SIG-M5 treated with dmso at 0.1 percent for 504 hours (cell line): ENCODE results near the gene IFITM2.

Source experiments
- DNase-seq: peaks from one replicate; lab custom pipeline; 2025; ENCODE audit not compliant: unreplicated experiment; lab: John Stamatoyannopoulos, UW

IFITM2 gene

DNA sequence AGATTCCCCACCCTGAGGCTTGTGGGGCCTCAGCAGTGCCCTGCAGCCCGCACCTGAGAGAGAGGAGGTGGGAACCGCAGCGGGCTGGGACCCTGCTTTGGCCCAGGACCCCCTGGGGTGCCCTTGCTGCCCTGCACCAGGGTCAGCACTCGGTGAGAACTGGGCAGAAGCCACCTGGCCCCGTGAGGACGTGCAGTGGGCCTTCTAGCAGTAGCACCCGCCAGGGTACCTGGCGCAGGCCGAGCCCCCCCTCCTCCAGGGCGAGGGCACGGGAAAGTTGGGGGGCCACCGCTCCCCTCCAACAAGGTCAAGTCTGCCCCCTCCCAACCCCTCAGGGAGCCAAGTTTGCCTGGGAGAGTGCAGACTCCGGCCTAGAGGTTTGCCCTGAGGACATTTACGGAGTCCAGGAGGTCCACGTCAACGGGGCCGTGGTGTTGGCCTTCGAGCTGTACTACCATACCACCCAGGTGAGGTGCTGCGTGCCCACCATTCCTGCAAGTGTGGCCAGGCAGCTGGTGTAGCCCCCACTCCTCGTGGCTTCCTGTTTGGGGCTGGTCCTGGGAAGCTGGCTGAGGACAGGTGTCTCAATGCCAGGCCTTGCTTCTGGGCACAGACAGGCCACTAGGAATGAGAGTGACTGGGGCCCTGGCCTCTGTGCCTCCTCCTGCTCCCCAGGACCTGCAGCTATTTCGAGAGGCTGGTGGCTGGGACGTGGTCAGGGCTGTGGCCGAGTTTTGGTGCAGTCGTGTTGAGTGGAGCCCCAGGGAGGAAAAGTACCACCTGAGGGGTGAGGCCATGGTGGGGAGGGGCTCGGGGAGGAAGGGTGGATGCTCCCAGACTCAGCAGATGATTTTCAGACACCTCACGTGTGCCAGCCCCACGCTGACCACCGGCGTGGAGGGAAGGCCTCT lies 15.2 kb upstream of the IFITM2 start:
- DNase-seq = no peak

DNA sequence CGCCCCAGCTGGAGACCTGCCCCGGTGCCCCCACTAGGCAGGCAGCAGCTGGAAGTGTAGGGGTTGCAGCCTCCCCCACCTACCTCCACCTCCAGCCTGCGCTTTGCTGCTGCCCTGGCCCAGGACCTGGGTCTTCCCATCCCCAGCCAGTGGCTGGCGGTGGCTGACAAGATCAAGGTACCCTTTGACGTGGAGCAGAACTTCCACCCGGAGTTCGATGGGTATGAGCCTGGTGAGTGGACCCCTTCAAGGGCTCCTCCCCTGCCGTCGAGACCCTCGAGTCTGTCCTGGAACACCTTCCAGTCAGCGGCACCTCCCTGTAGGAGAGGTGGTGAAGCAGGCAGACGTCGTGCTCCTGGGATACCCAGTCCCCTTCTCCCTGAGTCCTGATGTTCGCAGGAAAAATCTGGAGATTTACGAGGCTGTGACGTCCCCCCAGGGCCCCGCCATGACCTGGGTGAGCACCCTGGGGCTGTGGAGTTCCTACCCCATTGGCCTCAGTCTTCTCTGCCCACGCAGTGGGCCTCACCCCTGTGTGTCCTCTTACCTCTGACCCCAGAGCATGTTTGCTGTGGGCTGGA lies 14.3 kb upstream of the IFITM2 start:
- DNase-seq = no peak

DNA sequence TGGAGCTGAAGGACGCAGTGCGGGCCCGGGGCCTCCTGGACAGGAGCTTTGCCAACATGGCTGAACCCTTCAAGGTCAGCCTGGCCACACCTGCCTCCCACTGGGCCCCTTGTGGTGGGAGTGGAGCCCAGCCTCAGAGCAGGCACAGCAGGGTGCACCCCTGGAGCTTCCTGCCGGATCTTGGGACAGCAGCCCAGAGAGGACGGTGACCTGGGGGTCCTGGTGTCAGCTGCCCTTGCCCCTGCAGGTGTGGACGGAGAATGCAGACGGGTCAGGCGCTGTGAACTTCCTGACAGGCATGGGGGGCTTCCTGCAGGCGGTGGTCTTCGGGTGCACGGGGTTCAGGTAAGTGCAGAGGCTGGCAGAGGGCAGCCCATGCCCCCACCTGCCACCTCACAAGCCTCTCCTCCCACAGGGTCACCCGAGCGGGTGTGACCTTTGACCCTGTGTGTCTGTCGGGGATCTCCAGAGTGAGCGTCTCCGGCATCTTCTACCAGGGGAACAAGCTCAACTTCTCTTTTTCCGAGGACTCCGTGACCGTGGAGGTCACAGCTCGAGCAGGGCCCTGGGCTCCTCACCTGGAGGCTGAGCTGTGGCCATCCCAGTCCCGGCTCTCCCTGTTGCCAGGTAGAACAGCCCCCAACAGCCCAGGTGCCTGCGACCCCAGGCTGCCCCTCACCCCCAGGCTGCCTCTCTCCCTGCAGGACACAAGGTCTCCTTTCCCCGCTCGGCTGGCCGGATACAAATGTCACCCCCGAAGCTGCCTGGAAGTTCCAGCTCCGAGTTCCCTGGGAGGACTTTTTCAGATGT lies 13.6 kb upstream of the IFITM2 start:
- DNase-seq = no peak

DNA sequence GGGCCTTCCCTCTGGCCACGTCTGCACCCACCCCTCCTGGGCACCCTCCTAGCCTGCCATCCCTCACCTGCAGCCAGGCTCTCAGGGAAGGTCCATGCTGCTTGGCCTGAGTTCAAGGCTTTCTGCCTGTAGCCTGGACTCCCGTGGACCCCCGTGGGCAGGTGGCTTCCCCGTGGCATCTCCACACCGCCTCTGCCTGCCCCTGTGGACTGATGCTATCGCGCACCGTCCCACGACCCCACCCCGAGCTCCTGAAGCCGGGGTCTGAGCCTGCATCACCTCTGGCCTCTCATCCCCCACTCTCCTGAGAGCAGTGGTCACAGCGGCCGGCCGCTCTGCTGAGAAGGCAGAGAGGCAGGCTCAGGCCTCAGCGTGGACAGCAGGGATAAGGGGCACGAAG lies 12.8 kb upstream of the IFITM2 start:
- no peak for DNase-seq

DNA sequence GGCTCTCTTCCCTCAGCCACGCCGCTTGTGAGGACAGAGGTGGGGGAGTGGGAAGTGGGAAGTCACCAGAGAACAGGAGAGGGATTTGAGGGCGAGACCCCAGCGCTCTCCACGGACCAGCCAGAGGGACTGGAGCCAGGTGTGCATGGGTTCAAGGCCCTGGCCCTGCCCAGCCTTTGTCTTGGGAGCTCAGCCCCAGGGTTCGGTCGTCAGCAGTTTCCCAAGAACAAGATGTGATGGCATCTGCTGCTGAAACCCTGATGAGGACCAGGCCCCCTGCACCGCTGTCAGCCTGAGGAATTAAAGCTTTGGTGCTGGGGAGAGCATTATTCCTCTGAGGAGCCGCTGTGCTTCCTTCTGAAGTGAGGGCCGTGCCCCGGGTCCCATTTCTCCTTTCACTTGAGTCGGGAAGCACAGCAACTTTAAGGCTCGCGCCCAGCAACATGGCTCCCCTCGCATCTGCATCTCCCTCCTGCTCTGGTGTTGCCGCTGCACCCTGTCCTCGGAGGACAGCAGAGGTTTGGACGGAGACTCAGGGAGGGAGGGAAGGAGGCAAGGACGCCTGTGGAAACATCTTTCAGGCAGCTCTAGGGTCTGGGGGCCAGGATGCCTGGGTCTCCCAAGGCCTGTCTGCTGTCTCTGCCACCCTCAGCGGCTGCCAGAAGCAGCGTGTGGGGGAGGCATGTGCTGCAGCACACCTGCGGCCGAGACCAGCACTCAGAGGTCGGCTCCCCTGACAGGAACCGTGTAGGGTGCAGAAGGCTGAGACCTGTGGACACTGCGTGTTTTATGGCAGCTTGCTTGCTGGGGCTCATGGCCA lies 12.1 kb upstream of the IFITM2 start:
- no peak for DNase-seq

DNA sequence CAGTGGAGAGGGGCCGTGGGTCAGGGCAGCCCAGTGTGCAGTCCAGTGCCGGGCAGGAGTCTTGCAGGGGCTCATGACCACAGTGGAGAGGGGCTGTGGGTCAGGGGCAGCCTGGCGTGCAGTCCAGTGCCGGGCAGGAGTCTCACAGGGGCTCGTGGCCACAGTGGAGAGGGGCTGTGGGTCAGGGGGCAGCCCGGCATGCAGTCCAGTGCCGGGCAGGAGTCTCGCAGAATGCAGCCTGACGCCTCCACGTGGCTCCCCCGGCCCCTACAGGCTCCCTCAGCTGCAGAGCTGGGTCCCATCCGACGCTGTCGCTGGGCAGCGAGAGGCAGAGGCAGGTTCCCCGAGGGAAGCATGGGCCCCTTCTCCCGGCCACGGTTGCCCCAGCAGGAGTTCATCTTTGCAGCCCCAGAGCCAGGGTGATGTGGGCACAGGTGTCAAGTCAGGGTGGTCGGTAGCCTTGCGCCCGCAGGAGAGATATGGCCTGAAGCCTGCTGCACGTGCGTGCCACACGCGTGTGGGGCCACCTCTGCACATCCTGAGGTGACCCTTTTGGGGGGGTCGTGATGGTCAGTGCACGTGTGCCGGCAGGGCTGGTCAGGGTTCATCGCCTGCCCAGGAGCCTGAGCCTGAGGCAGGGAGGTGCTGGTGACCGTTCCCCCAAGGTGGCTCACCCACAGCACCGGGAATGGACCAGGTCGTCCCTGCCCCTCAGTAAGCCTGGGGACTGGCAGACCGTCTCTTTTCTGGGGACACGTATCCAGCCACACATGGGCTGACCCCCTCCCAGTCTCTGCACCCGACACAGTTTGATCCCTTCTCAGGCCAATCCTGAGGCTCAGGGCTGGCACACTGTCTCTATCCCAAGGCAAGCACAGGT lies 11.2 kb upstream of the IFITM2 start:
- no peak for DNase-seq

DNA sequence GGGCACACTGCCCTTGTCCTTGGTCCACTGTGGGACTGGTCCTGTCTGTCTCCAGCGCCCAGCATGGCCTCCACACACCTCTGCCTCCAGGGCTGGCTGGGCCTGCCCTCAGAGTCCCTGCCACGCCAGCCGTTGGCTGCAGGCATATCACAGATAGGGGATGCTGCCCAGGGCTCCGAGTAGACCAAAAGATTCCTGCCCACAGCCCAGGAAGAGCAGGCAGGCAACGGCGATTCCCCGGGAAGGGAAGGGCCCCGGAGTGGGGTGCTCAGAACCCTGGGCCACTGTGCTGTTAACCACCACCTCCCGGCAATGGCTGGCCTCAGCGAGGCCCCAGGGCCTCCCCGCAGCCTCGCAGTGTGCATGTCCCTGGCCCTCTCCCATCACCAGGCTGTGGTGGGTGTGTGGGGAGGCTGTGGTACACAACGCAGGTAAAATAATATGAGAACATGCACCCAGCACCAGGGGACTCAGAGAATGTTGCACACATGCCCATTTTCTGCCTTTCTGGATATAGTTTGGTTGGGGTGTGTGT lies 10.5 kb upstream of the IFITM2 start:
- no peak for DNase-seq

DNA sequence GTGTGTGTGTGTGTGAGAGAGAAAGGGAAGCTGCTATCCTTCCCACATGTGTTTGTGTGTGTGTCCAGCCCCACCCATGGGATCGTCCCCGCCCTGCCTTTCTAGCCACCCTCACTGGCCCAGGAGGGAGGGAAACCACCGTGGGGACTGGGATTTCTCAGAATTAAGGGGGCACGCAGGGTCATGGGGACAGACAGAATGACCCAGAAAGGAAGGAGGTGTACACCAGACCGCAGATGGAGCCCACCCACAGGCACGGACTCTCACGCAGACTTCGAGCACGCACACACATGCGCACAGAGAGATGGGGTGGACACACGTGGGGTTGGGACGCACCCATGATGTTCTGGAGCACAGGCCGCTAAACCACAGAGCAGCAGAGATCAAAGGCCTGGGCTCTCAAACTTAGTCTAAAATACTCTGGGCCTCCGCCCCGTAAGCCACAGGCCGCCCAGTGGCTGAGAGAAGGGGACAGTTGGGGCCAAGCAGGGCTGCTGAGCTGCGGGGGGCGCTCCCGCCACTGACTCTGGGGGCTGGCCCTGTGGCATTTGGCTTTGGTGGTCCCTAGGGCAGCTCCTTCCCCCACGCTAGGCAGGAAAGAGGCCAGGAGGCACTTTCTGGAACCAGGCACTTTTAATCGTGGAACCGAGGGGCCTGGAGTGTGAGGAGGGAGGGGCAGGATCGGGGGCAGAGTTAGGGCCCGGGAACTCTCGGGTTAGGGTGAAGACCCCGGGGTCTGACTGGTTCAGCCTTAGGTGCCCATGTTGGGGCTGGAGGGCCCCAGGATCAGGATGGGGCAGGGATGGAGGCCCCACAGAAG lies 9.8 kb upstream of the IFITM2 start:
- DNase-seq = no peak

DNA sequence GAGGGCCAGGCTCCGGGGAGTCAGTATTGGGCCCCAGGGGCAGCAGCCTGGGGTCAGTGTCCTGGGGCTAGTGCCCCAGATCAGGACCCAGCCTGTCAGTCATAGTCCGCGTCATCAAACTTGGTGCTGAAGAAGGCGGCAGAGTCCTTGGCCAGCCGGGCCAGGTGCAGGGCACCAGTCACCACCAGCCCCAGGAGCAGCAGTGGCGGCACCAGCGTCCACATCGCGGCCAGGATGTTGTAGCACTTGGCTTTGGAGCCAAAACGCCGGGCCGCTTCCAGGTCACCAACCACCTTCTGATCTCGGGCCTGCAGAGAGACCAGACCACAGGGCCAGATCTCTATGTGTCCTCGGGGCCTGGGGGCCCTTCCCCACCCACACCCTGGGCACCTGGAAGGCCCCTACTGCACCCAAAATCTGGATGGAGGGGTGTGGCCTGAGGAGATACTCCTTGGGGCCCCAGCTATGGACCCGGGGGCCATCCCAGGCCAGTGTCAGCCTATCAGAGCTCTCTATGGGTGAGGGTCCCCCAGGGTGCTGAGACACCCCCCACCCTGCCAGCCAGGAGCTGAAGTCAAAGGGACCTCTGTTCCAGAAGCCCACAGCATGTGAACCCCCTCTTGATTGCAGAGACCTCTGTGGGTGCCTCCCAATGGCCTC lies 9.1 kb upstream of the IFITM2 start:
- no peak for DNase-seq

DNA sequence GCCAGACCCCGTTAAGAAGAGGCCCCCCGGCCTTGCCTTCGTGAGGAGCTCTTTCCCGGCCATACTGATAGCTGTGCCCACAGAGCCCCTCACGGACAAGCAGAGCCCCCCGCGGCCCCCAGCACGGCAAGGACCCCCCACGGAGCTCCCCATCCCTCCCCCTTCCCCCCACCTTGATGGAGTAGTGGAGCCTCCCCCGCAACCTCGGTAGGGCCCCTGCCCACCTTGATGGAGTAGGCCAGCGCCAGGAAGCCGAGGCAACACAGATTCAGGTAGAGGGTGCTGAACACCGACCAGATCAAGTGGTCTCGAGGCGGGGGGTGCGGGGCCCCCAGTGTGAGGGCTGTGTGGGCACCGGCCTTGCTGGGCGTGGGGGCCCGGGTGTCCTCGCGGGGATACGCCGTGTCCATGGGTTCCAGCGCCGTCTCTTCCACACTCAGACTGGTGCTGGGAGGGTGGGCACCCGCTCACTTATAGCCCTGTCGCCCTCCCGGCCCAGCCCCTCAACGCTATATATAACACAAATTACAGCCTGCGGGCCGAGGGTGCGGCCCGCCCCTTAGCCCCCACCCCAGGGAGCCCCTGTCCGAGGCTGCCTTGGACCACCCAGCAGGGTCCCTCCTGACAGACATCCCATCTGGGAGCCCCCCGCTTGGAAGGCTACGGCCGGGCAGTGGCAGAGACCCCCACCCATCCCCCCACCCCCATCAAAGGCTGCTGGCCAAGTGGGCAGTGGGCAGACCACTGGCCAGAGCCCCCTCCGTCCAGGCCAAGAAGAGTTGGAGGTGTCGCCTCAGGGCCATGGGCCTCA lies 8.3 kb upstream of the IFITM2 start, which contains the start of gene IFITM5:
IFITM5 (minus strand) TSS at position 446 of the 811 bp plus-strand sequence; CDS start at position 410, 36 bp downstream.
- DNase-seq = no peak

DNA sequence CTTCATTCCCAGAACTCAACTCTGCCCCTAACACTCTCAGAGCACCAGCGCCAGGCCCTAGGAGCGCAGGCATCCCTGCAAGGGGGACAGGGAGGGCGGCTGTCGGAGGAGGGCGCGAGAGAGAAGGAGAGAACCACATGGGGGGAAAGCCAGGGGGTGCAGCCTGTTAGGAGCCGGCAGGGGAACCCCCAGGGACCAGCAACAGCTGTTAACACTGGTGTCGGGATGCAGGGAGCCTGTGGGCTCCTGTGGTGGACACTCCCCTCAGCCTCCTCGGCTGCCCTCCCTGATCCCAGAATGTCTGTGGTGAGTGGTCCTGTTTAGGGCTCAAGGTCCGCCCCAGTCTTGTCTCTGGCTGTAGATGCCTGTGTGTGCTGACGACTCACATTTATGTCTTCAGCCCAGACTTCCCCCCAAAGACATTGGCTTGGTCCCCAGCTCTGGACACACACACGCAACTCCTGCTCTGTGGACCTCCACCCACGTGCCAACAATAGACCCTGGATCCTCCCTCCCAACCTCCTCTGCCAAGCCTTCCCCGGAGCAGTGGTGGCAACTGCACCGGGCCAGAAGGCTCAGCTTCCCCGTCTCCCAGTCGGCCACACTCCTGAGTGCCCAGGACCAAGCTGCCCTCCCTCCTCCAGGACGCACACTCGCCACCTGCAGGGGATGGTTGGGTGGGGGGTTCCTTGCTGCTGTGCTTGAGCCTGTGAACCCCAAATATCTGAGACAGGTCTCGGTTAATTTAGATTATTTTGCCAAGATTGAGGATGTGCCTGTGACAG lies 7.5 kb upstream of the IFITM2 start:
- no peak for DNase-seq

DNA sequence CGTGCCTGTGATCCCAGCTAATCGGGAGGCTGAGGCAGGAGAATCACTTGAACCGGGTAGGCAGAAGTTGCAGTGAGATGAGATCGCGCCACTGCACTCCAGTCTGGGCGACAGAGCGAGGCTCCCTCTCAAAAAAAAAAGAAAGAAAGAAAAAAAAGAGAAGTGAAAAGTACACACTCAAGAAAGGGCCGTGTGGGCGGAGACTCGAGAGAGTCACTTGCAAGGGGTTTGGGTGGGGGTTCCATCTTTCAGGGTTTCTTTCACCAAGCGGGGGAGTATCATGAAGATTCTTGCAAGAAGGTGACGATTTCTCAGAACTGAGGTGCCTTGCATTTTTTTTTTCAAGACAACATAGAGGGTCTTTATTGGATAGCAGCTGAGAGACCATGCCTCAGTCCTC lies 4.3 kb upstream of the IFITM2 start:
- no peak for DNase-seq

DNA sequence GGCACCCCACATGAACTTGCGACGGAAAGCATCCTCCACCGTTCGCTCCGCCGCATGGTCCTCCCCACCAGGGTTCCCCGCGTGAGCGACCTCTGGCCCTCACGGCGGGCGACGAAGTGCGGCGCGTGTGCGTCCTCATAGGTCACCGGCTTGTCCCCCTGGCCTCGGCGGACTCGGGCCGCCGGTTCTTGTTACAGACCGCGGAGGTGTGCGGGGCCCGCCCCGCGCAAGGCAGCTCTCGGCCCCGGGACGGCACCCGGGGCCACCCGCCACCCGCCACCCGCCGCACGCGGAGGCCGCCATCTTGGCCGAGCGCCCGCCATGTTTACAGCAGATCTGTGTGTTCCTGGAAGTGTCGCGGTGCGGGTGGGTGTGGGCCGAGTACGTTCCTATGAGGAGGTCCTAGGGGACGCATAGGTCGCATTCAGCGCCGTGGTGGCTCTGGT lies 3.5 kb upstream of the IFITM2 start:
- DNase-seq = no peak

DNA sequence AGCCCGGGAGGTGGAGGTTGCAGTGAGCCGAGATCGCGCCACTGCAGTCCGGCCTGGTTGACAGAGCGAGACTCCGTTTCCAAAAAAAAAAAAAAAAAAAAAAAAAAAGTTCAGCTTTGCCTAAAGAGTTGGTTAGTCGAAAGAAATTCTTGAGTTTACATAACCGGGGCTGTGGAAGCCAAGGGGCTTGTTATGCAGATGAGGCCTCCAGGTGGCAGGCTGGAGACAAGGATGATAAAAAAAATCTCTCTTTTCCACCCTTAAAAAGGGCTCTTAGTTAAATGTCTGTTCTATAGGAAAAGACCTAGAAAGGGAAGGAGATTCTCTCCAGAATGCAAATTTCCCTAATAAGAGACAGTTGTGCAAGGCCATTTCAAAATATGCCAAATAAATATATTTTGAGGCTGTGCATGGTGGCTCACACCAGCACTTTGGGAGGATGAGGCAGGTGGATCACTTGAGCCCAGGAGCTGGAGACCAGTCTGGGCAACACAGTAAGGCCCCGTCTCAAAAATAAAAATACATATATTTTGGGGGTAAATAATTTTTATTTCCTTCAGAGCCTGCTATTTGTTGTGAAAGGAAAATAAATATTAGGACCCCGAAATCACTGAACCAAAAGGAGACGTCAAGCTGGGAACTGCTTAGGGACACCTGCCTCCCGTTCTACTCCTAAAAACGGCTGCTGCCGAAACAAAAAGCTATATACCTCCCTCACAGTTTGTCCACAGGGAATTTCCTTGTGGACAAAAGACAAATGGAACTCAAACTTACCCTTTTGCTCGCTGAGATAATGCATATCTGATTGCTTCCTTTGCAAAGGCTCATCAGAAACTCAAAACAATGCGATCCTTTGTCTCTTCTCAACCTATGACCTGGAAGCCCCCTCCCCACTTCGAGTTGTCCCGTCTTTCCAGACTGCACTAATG lies 2.4 kb upstream of the IFITM2 start:
- DNase-seq = peak; percentile 39

DNA sequence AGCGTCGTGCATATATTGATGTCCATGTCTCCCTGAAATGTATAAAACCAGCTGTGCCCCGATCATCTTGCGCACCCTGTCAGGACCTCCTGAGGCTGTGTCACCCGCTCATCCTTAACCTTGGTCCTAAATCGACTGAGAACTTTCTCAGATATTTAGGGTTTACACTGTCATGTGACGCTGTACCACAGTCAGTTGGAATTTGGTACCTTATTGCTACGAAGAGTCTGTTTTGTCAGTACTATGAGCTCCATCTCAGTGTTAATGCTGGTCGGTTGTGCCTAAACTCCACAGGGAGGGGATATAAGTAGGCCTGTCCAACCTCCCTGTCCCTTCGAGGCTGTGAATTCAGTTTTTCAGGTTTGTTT lies 1.8 kb upstream of the IFITM2 start:
- DNase-seq = no peak
